Measurements from ENCODE around the gene GNAO1.
A peak's percentile ranks its signal among the peaks of the same experiment; 100 is the strongest.

GNAO1 gene

GRCh38 chr16:56315955-56316354 is 124.7 kb downstream of the GNAO1 start:
- no peak for DNase-seq

GRCh38 chr16:56316545-56316944 is 125.3 kb downstream of the GNAO1 start:
- DNase-seq: no peak

GRCh38 chr16:56317998-56318826 is 126.9 kb downstream of the GNAO1 start:
- peak; percentile 84 for DNase-seq

- no peak for DNase-seq
These were observed 127.5 kb downstream of the GNAO1 start for GRCh38 chr16:56318827-56319140.

GRCh38 chr16:56319376-56319775 is 128.1 kb downstream of the GNAO1 start:
- no peak for DNase-seq

GRCh38 chr16:56320056-56320455 is 128.8 kb downstream of the GNAO1 start:
- DNase-seq: no peak

GRCh38 chr16:56320811-56321558 is 129.7 kb downstream of the GNAO1 start:
- no peak for DNase-seq

- DNase-seq: no peak
These were observed 130.3 kb downstream of the GNAO1 start for GRCh38 chr16:56321571-56321970.

GRCh38 chr16:56324406-56324805 is 133.1 kb downstream of the GNAO1 start:
- DNase-seq: no peak

GRCh38 chr16:56325956-56326355 is 134.7 kb downstream of the GNAO1 start:
- DNase-seq: no peak

- DNase-seq: no peak
These were observed 136.0 kb downstream of the GNAO1 start for GRCh38 chr16:56327071-56327928.

- no peak for DNase-seq
These were observed 136.6 kb downstream of the GNAO1 start for GRCh38 chr16:56327929-56328258.

GRCh38 chr16:56328276-56329022 is 137.2 kb downstream of the GNAO1 start:
- DNase-seq: no peak

GRCh38 chr16:56329887-56330286 is 138.6 kb downstream of the GNAO1 start:
- DNase-seq: no peak

- no peak for DNase-seq
These were observed 139.2 kb downstream of the GNAO1 start for GRCh38 chr16:56330476-56330875.

- DNase-seq: no peak
These were observed 140.1 kb downstream of the GNAO1 start for GRCh38 chr16:56331399-56331798.

- no peak for DNase-seq
These were observed 140.6 kb downstream of the GNAO1 start for GRCh38 chr16:56331915-56332314.

GRCh38 chr16:56332464-56333079 is 141.3 kb downstream of the GNAO1 start:
- DNase-seq: no peak

GRCh38 chr16:56334761-56335160 is 143.5 kb downstream of the GNAO1 start:
- DNase-seq: no peak

- no peak for DNase-seq
These were observed 144.9 kb downstream of the GNAO1 start for GRCh38 chr16:56336071-56336688.

- no peak for DNase-seq
These were observed 145.4 kb downstream of the GNAO1 start for GRCh38 chr16:56336711-56337110.

All from CD4-positive, alpha-beta T cell treated with Interleukin-17A for 4 hours (primary cell).